Measurements from ENCODE around the gene S100A6. TPM values are rescaled to one million over a fixed set of nuclear protein-coding genes. Genes with fewer than 3 reads are reported as not detected.

S100A6 gene
- total RNA-seq, 2 donors from 2014 or later = 3.7 to 7.5 TPM

- DNase-seq = no peak
- TF ChIP-seq, protein P1, sequence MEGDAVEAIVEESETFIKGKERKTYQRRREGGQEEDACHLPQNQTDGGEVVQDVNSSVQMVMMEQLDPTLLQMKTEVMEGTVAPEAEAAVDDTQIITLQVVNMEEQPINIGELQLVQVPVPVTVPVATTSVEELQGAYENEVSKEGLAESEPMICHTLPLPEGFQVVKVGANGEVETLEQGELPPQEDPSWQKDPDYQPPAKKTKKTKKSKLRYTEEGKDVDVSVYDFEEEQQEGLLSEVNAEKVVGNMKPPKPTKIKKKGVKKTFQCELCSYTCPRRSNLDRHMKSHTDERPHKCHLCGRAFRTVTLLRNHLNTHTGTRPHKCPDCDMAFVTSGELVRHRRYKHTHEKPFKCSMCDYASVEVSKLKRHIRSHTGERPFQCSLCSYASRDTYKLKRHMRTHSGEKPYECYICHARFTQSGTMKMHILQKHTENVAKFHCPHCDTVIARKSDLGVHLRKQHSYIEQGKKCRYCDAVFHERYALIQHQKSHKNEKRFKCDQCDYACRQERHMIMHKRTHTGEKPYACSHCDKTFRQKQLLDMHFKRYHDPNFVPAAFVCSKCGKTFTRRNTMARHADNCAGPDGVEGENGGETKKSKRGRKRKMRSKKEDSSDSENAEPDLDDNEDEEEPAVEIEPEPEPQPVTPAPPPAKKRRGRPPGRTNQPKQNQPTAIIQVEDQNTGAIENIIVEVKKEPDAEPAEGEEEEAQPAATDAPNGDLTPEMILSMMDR (conservative IDR thresholded peaks at IDR 0.05) = no peak
- H3K4me3 ChIP-seq (ENCODE audit: low read length) = no peak overlapping the region
- no peaks in the 10 kb centered on the region for H3K36me3 ChIP-seq (ENCODE audit: control insufficient read depth, insufficient read depth, low read length)
- peaks cover 33% of the 10 kb centered on the region for H3K27me3 ChIP-seq (ENCODE audit: control insufficient read depth, insufficient read depth, low read length, poor library complexity, severe bottlenecking)
- H3K27ac ChIP-seq (ENCODE audit: low read depth, low read length) = no peak overlapping the region
- H3K4me1 ChIP-seq (ENCODE audit: control insufficient read depth, insufficient read depth, low read length) = peaks cover 3% of the 10 kb centered on the region
- H3K9me3 Mint-ChIP-seq = no peaks in the 10 kb centered on the region
- H3K36me3 Mint-ChIP-seq (ENCODE audit: low read depth) = no peaks in the 10 kb centered on the region
- H3K27ac Mint-ChIP-seq = no peak overlapping the region
- H3K9ac ChIP-seq (ENCODE audit: extremely low read depth, low read length, poor library complexity, severe bottlenecking) = no peak overlapping the region
- peaks cover 82% of the 10 kb centered on the region for H3K27me3 Mint-ChIP-seq (ENCODE audit: insufficient read depth)
- no peaks in the 10 kb centered on the region for H3K9me3 ChIP-seq (ENCODE audit: control insufficient read depth, low read length)
- no peak overlapping the region for H3K4me3 Mint-ChIP-seq
- peaks cover 19% of the 10 kb centered on the region for H3K4me1 Mint-ChIP-seq
- WGBS, 2 experiments (ENCODE audit: insufficient coverage in 1 of 2, insufficient read length in 1 of 2) = 74 to 89% methylated on average over 4 to 8 of the region's 8 CpGs
Measured at GRCh38 chr1:153515504-153516394, 20.0 kb downstream of the S100A6 start.

GRCh38 chr1:153513666-153514065, 22.1 kb downstream of the S100A6 start:
- H3K4me3 ChIP-seq (ENCODE audit: low read length) = no peak overlapping the region
- H3K27ac ChIP-seq (ENCODE audit: low read depth, low read length) = no peak overlapping the region
- H3K9ac ChIP-seq (ENCODE audit: extremely low read depth, low read length, poor library complexity, severe bottlenecking) = no peak overlapping the region
- H3K9me3 ChIP-seq (ENCODE audit: control insufficient read depth, low read length) = no peaks in the 10 kb centered on the region
- WGBS, 2 experiments (ENCODE audit: insufficient coverage in 1 of 2, insufficient read length in 1 of 2) = 86 to 92% methylated on average over 3 to 7 of the region's 7 CpGs
- H3K27me3 ChIP-seq (ENCODE audit: control insufficient read depth, insufficient read depth, low read length, poor library complexity, severe bottlenecking) = peaks cover 33% of the 10 kb centered on the region
- no peaks in the 10 kb centered on the region for H3K36me3 ChIP-seq (ENCODE audit: control insufficient read depth, insufficient read depth, low read length)
- H3K4me1 Mint-ChIP-seq = peaks cover 12% of the 10 kb centered on the region
- no peak overlapping the region for H3K27ac Mint-ChIP-seq
- peaks cover 75% of the 10 kb centered on the region for H3K27me3 Mint-ChIP-seq (ENCODE audit: insufficient read depth)
- H3K4me3 Mint-ChIP-seq = no peak overlapping the region
- no peaks in the 10 kb centered on the region for H3K4me1 ChIP-seq (ENCODE audit: control insufficient read depth, insufficient read depth, low read length)
- no peaks in the 10 kb centered on the region for H3K9me3 Mint-ChIP-seq
- DNase-seq = no peak
- TF ChIP-seq, protein P1 (conservative IDR thresholded peaks at IDR 0.05) = no peak
- no peaks in the 10 kb centered on the region for H3K36me3 Mint-ChIP-seq (ENCODE audit: low read depth)

GRCh38 chr1:153513023-153513422, 22.8 kb downstream of the S100A6 start:
- 98 to 100% methylated on average over 2 to 3 of the region's 3 CpGs for WGBS, 2 experiments (ENCODE audit: insufficient coverage in 1 of 2, insufficient read length in 1 of 2)
- peaks cover 7% of the 10 kb centered on the region for H3K4me1 Mint-ChIP-seq
- Histone ChIP-seq H3K4me1 (ENCODE audit: control insufficient read depth, insufficient read depth, low read length) (no peaks in the 10 kb centered on the region), H3K9ac (ENCODE audit: extremely low read depth, low read length, poor library complexity, severe bottlenecking) (no peak overlapping the region), H3K36me3 (ENCODE audit: control insufficient read depth, insufficient read depth, low read length) (no peaks in the 10 kb centered on the region), H3K4me3 (ENCODE audit: low read length) (no peak overlapping the region), H3K27ac (ENCODE audit: low read depth, low read length) (no peak overlapping the region), H3K27me3 (ENCODE audit: control insufficient read depth, insufficient read depth, low read length, poor library complexity, severe bottlenecking) (peaks cover 33% of the 10 kb centered on the region), H3K9me3 (ENCODE audit: control insufficient read depth, low read length) (no peaks in the 10 kb centered on the region)
- H3K27me3 Mint-ChIP-seq (ENCODE audit: insufficient read depth) = peaks cover 76% of the 10 kb centered on the region
- DNase-seq = no peak
- no peak overlapping the region for H3K27ac Mint-ChIP-seq
- TF ChIP-seq, protein P1 (conservative IDR thresholded peaks at IDR 0.05) = no peak
- no peaks in the 10 kb centered on the region for H3K9me3 Mint-ChIP-seq
- no peak overlapping the region for H3K4me3 Mint-ChIP-seq
- H3K36me3 Mint-ChIP-seq (ENCODE audit: low read depth) = no peaks in the 10 kb centered on the region

Data from endodermal cell (in vitro differentiated cells).